Prostate gland (tissue), 2 donors: ENCODE results near the gene ARSB. TPM values are rescaled to one million over a fixed set of nuclear protein-coding genes. Genes with fewer than 3 reads are reported as not detected.

Source experiments
- DNase-seq: peaks from one replicate; pipeline ENCODE4 v3.0.0-alpha.2; 2019; ENCODE audit warnings: low spot score
- H3K27ac ChIP-seq, 2 donors: fragments of 200-600 bp; sonication (generic); 2 replicates each; pipeline ENCODE4 v1.5.1; 2017 to 2019
- H3K27me3 ChIP-seq: fragments of 200-600 bp; sonication (generic); replicated peaks from 2 replicates; pipeline ENCODE4 v1.5.1; 2019; ENCODE audit not compliant: insufficient read depth
- H3K36me3 ChIP-seq, 2 donors: fragments of 200-600 bp; sonication (generic); 1 replicate in 1 of 2; 2 replicates in 1 of 2; pipeline versions ENCODE4 v1.5.1 to v1.8.1; 2017 to 2019
- H3K4me1 ChIP-seq: fragments of 200-600 bp; sonication (generic); replicated peaks from 2 replicates; pipeline ENCODE4 v1.5.1; 2019
- H3K4me3 ChIP-seq, 2 donors: fragments of 200-600 bp; sonication (generic); 2 replicates each; pipeline ENCODE4 v1.5.1; 2017 to 2019
- H3K9me3 ChIP-seq: fragments of 200-600 bp; sonication (generic); 2 replicates; pipeline ENCODE4 v1.5.1; 2017
- CTCF ChIP-seq, 4 experiments: fragments of 200-600 bp in 2 of 4; fragments of 450-650 bp in 2 of 4; sonication (generic) in 2 of 4; IDR thresholded peaks; 1 replicate in 3 of 4; 2 replicates in 1 of 4; pipeline ENCODE4 v1.5.1; 2016 to 2019; ENCODE audit warnings: antibody characterized with exemption in 4 of 4, mild to moderate bottlenecking in 2 of 4, moderate library complexity in 2 of 4
- POLR2A ChIP-seq: fragments of 450-650 bp; IDR thresholded peaks from one replicate; pipeline ENCODE4 v1.6.1; 2016; ENCODE audit warnings: antibody characterized with exemption, mild to moderate bottlenecking
- POLR2AphosphoS5 ChIP-seq: sonication (generic); formaldehyde crosslinking; IDR thresholded peaks from one replicate; pipeline ENCODE4 v1.6.1; 2017; ENCODE audit warnings: antibody characterized with exemption
- WGBS: methylation state at CpG from one replicate; pipeline ENCODE4 v1.1.5; 2018; 5-methylcytosine and 5-hydroxymethylcytosine counted together
- intact Hi-C: fragments of 100-400 bp; cut with DNase I; formaldehyde crosslinking; loops from one replicate; pipeline ENCODE4 v1.14.2; 2022
- total RNA-seq, 2 donors: library from RNA; depleted of rRNA; stranded (reverse); fragments of >200 nt; gene quantifications; one replicate each; pipeline ENCODE4 v1.1.0, GENCODE V29; 2016

ARSB gene
- total RNA-seq, 2 donors from 2014 or later, result 5.4 to 14.9 TPM

- 94% methylated on average over 3 of the region's 3 CpGs for WGBS
- intact Hi-C loops, result no loop called here
- no peaks in the 10 kb centered on the region for H3K27me3 ChIP-seq
- TF ChIP-seq POLR2A, result no peak
- TF ChIP-seq CTCF (IDR thresholded peaks at IDR 0.05), result no peak
- TF ChIP-seq POLR2AphosphoS5, result no peak
- H3K4me3 ChIP-seq, result no peak overlapping the region
- no peak overlapping the region for H3K27ac ChIP-seq
- no peaks in the 10 kb centered on the region for H3K36me3 ChIP-seq
- no peaks in the 10 kb centered on the region for H3K4me1 ChIP-seq
- H3K9me3 ChIP-seq, result no peaks in the 10 kb centered on the region
- DNase-seq, result no peak
Observed at GRCh38 chr5:78838753-78839152, 146.4 kb downstream of the ARSB start.

- no peak for DNase-seq
- Histone ChIP-seq H3K4me1 (no peaks in the 10 kb centered on the region), H3K27ac (no peak overlapping the region), H3K27me3 (no peaks in the 10 kb centered on the region), H3K9me3 (no peaks in the 10 kb centered on the region), H3K4me3 (no peak overlapping the region), H3K36me3 (no peaks in the 10 kb centered on the region)
- WGBS, result 95% methylated on average over 5 of the region's 5 CpGs
- intact Hi-C loops, result no loop called here
- TF ChIP-seq POLR2A (no peak), POLR2AphosphoS5 (no peak), CTCF (IDR thresholded peaks at IDR 0.05) (no peak)
Observed at GRCh38 chr5:78837836-78838235, 147.3 kb downstream of the ARSB start.

GRCh38 chr5:78835176-78835575 lies 149.9 kb downstream of the ARSB start:
- no peaks in the 10 kb centered on the region for H3K27me3 ChIP-seq
- intact Hi-C loops, result no loop called here
- no peak for DNase-seq
- TF ChIP-seq CTCF (IDR thresholded peaks at IDR 0.05) (no peak), POLR2A (no peak), POLR2AphosphoS5 (no peak)
- no peaks in the 10 kb centered on the region for H3K4me1 ChIP-seq
- H3K27ac ChIP-seq, result no peak overlapping the region
- H3K36me3 ChIP-seq, result no peaks in the 10 kb centered on the region
- WGBS, result 98% methylated on average over 9 of the region's 9 CpGs
- no peaks in the 10 kb centered on the region for H3K9me3 ChIP-seq
- no peak overlapping the region for H3K4me3 ChIP-seq

GRCh38 chr5:78833284-78833683 lies 151.8 kb downstream of the ARSB start:
- Histone ChIP-seq H3K27ac (no peak overlapping the region), H3K36me3 (no peaks in the 10 kb centered on the region), H3K27me3 (no peaks in the 10 kb centered on the region), H3K4me3 (no peak overlapping the region), H3K9me3 (no peaks in the 10 kb centered on the region), H3K4me1 (no peaks in the 10 kb centered on the region)
- intact Hi-C loops, result no loop called here
- TF ChIP-seq CTCF (IDR thresholded peaks at IDR 0.05) (no peak), POLR2AphosphoS5 (no peak), POLR2A (no peak)
- 88% methylated on average over 3 of the region's 3 CpGs for WGBS
- no peak for DNase-seq

- intact Hi-C loops, result no loop called here
- no peak for TF ChIP-seq POLR2AphosphoS5
- TF ChIP-seq POLR2A, result no peak
- TF ChIP-seq CTCF (IDR thresholded peaks at IDR 0.05), result no peak
- 15% methylated on average over 8 of the region's 8 CpGs for WGBS
- no peaks in the 10 kb centered on the region for H3K4me1 ChIP-seq
- H3K9me3 ChIP-seq, result no peaks in the 10 kb centered on the region
- H3K27me3 ChIP-seq, result no peaks in the 10 kb centered on the region
- no peaks in the 10 kb centered on the region for H3K36me3 ChIP-seq
- no peak overlapping the region for H3K4me3 ChIP-seq
- H3K27ac ChIP-seq, result no peak overlapping the region
- DNase-seq, result no peak
Observed at GRCh38 chr5:78830528-78831046, 154.5 kb downstream of the ARSB start.
